Urothelium cell line (cell line): Measurements from ENCODE around the gene VSX1.

Experiments used
- DNase-seq: peaks from one replicate; pipeline ENCODE4 v3.0.0; 2011; ENCODE audit warnings: low spot score, mixed read lengths
- FAIRE-seq: peaks from 2 replicates; lab custom pipeline; 2011; peaks lifted over from hg19 to GRCh38; lab: Jason Lieb, UNC

VSX1 gene

GRCh38 chr20:25042531-25043498, 39.1 kb downstream of the VSX1 start:
- no peak for FAIRE-seq
- DNase-seq: no peak

GRCh38 chr20:25041813-25042530, 40.0 kb downstream of the VSX1 start:
- no peak for DNase-seq
- FAIRE-seq: no peak

GRCh38 chr20:25040438-25040831, 41.5 kb downstream of the VSX1 start:
- no peak for DNase-seq
- FAIRE-seq: no peak

GRCh38 chr20:25039697-25040437, 42.1 kb downstream of the VSX1 start:
- DNase-seq: peak; percentile 58
- no peak for FAIRE-seq

- DNase-seq (no peak), FAIRE-seq (no peak)
Measured at GRCh38 chr20:25038591-25039015, 43.3 kb downstream of the VSX1 start.

- DNase-seq: no peak
- FAIRE-seq: no peak
Measured at GRCh38 chr20:25038103-25038410, 43.9 kb downstream of the VSX1 start.

GRCh38 chr20:25037288-25038102, 44.4 kb downstream of the VSX1 start:
- DNase-seq: no peak
- FAIRE-seq: no peak

- FAIRE-seq (no peak), DNase-seq (no peak)
Measured at GRCh38 chr20:25036331-25036936, 45.5 kb downstream of the VSX1 start.

- FAIRE-seq: no peak
- DNase-seq: no peak
Measured at GRCh38 chr20:25035921-25036320, 46.0 kb downstream of the VSX1 start.

GRCh38 chr20:25033924-25034300, 48.0 kb downstream of the VSX1 start:
- no peak for FAIRE-seq

GRCh38 chr20:25033265-25033923, 48.5 kb downstream of the VSX1 start:
- FAIRE-seq (no peak), DNase-seq (no peak)

More at GRCh38 chr20:25033924-25034300, 48.0 kb downstream of the VSX1 start:
- DNase-seq: no peak

GRCh38 chr20:25032478-25033264, 49.3 kb downstream of the VSX1 start:
- DNase-seq: peak; percentile 57

GRCh38 chr20:25032065-25032477, 49.9 kb downstream of the VSX1 start:
- no peak for FAIRE-seq
- DNase-seq: no peak

More at GRCh38 chr20:25032478-25033264, 49.3 kb downstream of the VSX1 start:
- no peak for FAIRE-seq

- DNase-seq (no peak), FAIRE-seq (no peak)
Measured at GRCh38 chr20:25031241-25031640, 50.7 kb downstream of the VSX1 start.

- FAIRE-seq: no peak
- no peak for DNase-seq
Measured at GRCh38 chr20:25030649-25031207, 51.2 kb downstream of the VSX1 start.

- no peak for DNase-seq
- FAIRE-seq: no peak
Measured at GRCh38 chr20:25030007-25030648, 51.8 kb downstream of the VSX1 start.

- no peak for DNase-seq
- FAIRE-seq: no peak
Measured at GRCh38 chr20:25025986-25026605, 55.8 kb downstream of the VSX1 start.
